HEK293T (cell line): ENCODE data around the gene OLIG3.

Source experiments
- ARNT ChIP-seq: fragments of 450-650 bp; IDR thresholded peaks from 2 replicates; pipeline ENCODE4 v1.6.1; 2017; ENCODE audit warnings: mild to moderate bottlenecking
- BHLHE40 ChIP-seq: fragments of 450-650 bp; IDR thresholded peaks from 2 replicates; pipeline ENCODE4 v1.6.1; 2016; ENCODE audit warnings: mild to moderate bottlenecking, moderate library complexity, borderline replicate concordance
- CTBP1 ChIP-seq: fragments of 450-650 bp; IDR thresholded peaks from 2 replicates; pipeline ENCODE4 v1.6.1; 2016; ENCODE audit warnings: borderline replicate concordance
- ELF4 ChIP-seq: fragments of 450-650 bp; IDR thresholded peaks from 2 replicates; pipeline ENCODE4 v1.6.1; 2017; ENCODE audit warnings: antibody characterized with exemption
- FOXA1 ChIP-seq: fragments of 450-650 bp; IDR thresholded peaks from 2 replicates; pipeline ENCODE4 v1.6.1; 2016; ENCODE audit warnings: mild to moderate bottlenecking
- FOXK2 ChIP-seq: fragments of 450-650 bp; IDR thresholded peaks from 2 replicates; pipeline ENCODE4 v1.6.1; 2016; ENCODE audit warnings: mild to moderate bottlenecking
- FOXM1 ChIP-seq: fragments of 450-650 bp; IDR thresholded peaks from 2 replicates; pipeline ENCODE4 v1.6.1; 2017; ENCODE audit warnings: mild to moderate bottlenecking, borderline replicate concordance
- HDGF ChIP-seq: fragments of 450-650 bp; IDR thresholded peaks from 2 replicates; pipeline ENCODE4 v1.6.1; 2017; ENCODE audit warnings: antibody characterized with exemption, borderline replicate concordance
- L3MBTL2 ChIP-seq: fragments of 450-650 bp; conservative IDR thresholded peaks from 2 replicates; pipeline ENCODE4 v1.6.1; 2016; ENCODE audit warnings: mild to moderate bottlenecking
- NFRKB ChIP-seq: fragments of 450-650 bp; IDR thresholded peaks from 2 replicates; pipeline ENCODE4 v1.6.1; 2016; ENCODE audit warnings: mild to moderate bottlenecking, moderate library complexity
- PKNOX1 ChIP-seq: fragments of 450-650 bp; IDR thresholded peaks from 2 replicates; pipeline ENCODE4 v1.6.1; 2016
- SP1 ChIP-seq: fragments of 450-650 bp; IDR thresholded peaks from 2 replicates; pipeline ENCODE4 v1.6.1; 2017
- SUZ12 ChIP-seq: fragments of 450-650 bp; IDR thresholded peaks from 2 replicates; pipeline ENCODE4 v1.6.1; 2016; ENCODE audit warnings: mild to moderate bottlenecking
- TARDBP ChIP-seq: fragments of 450-650 bp; IDR thresholded peaks from 2 replicates; pipeline ENCODE4 v1.6.1; 2016

DNA sequence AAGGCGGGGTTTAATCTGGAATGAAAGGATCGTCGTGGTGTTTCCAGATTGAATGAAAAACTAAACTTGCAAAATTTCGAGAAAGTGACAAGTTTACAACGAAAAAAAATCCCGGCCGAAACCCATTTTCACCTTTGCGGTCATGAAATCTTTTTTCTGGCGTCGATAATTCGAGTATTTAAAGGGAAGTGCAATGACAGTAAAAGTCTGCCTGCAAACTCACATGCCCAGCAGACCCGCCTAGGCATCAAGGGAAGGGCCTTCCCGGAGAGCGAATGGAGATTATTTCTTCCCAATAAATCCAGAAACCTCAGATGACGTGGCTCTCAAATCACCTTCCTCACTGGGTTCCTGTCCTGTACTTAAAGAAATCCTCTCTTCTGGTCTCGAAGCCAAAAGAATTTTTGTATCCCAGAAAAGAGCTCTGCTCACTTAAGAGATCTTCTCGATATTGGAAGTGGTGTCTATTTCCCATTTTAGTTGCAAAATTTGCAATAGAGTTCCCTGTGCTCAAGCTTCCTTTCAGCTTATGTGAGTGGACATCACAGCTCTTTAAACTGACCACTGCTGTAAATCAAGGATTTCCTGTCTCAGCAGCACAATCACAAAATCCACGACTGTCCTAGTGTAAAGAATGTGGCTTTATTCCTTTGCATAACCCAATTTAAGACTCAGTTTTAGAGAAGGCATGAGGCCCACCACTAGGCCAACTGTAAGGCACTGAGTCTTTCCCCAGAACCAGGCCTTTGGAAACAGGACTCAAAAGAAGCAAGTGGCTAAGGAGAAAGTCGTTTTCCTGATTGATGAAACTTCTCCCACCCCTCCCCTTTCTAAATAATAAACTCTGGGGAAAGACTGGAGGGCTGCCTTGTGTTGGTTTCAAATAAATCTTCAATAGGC is 3.9 kb downstream of the OLIG3 start:
- TF ChIP-seq ARNT (no peak), BHLHE40 (no peak), SP1 (no peak), CTBP1 (no peak), FOXM1 (no peak), SUZ12 (no peak), NFRKB (no peak), PKNOX1 (no peak), FOXA1 (no peak), TARDBP (no peak), HDGF (no peak), ELF4 (no peak), FOXK2 (no peak), L3MBTL2 (no peak)
